Measurements from ENCODE around the gene UGT1A1.

Gene UGT1A1

DNA sequence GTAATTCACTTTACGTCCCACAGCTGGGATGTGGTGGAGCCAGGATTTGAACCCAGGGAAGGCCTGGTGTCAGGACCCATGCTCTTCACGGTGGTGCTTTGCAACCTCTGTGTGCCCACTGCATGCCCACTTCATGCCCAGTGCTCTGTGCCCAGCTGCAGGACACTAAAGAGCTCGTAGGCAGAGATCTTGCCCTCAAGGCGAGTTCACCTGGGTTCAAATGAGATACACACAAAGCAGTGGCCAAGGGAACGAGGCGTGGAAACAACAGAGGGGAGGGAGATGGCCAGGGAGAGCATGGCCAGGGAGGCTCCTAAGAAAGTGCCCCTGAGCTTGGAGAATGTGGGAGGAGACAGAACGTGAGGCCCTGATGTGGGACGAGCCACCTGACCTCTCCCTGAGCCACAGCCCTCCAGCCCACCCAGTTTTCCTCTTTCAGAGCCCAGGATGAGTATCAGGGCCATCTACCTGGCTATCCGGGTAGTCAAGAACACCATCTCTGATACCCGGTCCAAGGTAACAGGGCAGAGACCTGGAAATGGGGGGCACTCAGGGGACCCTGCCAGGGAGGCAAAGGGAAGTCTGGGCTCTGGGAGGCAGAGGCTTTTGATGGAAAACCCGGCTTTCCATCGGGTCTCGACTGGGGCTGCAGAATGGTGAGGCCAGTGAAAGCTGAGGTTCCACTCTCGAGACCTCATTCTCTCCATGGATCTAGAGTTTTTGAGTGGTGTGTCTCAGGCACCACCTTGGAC is 38.4 kb downstream of the UGT1A1 start:
- no peak for DNase-seq

DNA sequence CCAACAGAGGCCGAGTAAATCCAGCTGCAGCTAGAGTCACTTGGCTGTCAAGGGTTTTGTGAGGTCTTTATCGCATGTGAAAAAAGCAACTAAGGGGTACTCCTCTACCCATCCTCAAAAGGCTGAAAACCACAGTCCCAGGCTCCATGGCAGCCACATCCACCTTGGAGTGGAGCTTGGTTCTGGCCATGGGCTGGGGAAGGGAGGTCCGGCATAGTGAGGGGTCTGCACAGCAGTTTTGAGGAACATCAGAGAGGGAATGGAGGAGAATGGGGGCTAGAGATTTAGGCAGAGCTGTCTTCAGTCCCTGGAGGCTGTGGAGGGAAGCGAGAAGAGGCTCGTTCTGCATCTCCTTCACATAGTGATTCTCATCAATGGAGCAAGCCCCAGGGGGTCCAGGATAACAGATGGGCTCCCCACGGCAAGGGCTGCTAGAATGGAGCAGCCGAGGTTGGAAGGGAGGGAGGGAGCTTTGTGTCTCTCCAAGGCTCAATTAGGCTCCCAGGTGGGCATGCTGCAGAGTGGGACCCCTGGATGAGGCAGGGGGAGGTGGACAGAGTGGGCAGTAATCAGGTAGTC is 39.1 kb downstream of the UGT1A1 start:
- DNase-seq = no peak

DNA sequence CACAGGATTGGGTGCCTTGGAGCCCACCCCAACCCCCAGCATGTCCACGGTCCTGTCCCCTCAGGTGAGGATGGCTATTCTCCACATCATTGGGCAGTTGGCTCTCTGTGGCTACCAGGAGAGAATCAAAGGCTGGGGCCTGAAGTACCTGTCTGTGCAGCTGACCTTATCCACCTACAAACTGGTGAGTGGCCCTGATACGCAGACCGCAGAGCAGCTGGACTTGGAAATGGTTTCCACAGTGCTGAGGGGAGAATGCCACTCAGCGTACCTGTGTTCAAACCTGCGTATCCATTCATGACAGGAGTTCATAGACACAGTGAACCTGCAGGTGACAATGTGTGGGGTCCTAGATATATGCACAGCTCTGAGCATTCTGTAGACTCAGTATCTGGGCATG is 39.6 kb downstream of the UGT1A1 start:
- DNase-seq = no peak

DNA sequence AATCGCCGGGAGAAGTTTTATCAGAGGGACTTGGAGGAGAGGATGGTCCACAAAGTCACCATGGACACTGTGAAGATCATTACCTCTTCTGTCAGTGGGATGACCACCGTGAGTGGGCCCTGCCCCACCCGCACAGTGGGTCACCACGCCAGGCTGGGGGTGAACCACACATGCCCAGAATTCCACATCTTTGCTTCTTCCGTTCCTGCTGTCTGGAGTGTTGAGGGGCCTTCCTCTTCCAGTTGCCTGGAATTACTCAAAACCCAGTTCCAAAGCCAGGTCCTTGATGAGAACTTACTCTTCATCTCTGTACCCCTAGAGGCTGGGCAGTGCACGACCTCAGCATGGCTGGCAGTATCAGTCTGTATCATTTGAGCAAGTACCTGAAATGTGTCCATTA is 40.1 kb downstream of the UGT1A1 start:
- no peak for DNase-seq

GRCh38 chr2:233801357-233802131 is 41.5 kb downstream of the UGT1A1 start:
- DNase-seq = no peak

DNA sequence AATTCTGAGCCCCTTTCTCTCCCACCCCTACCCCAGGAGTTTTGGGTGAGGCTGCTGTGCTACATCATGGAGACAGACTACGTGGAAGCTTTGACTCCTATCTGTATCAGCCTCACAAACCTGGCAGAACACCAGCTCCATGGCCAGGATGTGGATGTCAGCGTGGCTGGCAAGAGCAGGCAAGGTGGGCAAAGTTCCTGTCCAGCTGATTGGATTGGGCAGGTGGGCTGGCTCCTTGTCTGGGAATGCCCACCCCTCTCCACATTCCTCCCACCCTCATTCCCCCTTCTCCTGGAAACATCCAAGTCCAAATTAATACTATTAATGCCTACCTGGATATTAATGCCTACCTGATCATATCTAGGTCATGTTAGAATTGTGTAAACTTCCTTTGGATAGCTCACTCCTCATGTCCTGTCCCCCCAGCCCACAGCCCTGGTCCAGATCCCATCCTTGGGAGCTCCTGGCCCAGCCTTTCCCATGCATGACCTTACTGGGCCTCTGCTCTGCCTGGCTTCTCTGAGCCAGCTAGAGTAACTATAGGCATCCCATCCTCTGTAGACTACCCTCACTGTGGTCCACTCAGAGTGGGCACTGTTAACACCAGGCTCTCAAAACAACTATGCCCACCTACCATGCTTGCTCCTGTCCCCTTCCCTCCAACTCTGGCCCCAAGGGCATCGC is 42.2 kb downstream of the UGT1A1 start:
- no peak for DNase-seq

GRCh38 chr2:233803292-233803911 is 43.3 kb downstream of the UGT1A1 start:
- DNase-seq = no peak

- no peak for DNase-seq
Measured at GRCh38 chr2:233803994-233804393, 43.9 kb downstream of the UGT1A1 start.

DNA sequence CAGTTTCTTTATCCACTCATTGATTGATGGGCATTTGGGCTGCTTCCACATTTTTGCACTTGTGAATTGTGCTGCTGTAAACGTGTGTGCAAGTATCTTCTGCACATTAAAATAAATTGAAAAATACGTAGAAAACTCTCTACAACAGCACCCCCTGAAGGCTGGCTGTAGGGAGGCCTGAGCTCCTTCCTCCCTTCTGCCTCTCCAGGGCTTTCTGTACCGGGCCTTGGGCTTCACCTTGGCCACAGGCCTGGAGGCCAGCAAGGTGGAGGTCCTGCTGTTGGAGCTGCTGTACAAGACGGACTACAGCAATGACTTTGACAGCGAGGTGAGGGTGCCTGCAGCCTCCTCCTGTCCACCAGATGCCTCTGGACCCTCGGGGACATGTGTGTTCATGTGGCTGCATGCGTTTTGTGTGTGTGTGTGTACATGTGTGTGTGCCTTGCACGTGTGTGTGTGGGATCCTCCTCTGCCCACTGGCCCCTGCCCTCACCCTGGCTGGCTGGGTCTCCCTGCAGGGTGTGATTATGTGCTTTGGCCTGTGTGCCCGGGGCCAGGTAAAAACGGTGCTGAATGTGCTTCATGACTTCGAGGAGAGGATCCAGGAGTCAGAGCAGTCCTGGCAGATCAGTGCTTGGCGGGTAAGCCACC is 47.3 kb downstream of the UGT1A1 start:
- no peak for DNase-seq

- no peak for DNase-seq
Measured at GRCh38 chr2:233807966-233808935, 48.2 kb downstream of the UGT1A1 start.

DNA sequence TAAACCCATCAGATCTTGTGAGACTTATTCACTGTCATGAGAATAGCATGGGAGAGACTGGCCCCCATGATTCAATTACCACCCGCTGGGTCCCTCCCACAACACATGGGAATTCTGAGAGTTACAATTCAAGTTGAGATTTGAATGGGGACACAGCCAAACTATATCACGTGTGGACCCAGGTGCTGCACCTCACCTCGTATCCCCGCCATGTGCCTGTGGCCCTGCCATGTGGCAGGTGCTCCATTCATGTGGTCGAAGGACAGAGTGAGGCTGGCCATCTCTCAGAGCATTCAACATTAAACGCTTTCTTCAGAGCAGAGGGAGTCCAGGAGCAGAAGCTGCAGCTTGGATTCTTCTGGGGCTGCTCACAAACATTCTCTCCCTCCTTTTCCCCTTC is 50.3 kb downstream of the UGT1A1 start:
- no peak for DNase-seq

GRCh38 chr2:233811087-233811486 is 51.0 kb downstream of the UGT1A1 start:
- no peak for DNase-seq

GRCh38 chr2:233811732-233812131 is 51.7 kb downstream of the UGT1A1 start:
- no peak for DNase-seq

DNA sequence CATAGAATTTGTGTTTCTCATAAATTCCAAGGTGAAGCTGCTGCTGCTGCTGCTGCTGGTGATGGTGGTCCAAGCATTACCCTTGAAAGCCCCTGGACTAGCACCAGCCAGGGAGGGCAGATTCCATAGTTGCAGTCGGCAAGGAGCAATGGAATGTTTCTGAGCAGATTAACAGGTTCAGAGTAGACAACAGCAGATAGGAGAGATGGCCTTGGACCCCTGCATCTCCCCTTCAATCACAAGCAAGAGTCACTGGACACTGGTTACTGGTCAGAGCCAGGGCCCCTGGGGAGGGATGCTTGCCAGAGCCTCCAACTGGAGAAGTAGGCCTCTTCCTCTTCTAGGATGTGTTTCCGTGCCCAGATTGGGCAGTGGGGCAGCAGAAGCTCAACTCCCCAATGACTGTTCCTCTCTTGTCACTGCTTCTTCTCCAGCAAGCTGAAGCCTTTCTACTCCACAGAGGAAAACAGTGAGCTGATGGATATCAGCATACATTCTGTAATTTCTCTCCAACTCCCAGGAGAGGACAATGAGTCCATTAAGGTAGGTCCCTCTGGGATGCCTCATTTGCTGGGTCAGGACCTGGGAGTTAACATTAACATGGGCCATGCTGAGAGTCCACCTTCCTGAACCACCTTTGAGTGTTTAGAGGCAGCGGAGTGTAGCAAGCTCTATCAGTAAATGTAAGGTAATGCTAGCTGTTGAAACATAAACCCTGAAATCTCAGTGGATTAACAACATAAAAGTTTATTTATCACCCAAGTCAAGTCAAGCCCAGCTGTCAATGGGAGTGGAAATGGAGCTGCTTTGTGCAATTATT is 53.4 kb downstream of the UGT1A1 start:
- DNase-seq = no peak

DNA sequence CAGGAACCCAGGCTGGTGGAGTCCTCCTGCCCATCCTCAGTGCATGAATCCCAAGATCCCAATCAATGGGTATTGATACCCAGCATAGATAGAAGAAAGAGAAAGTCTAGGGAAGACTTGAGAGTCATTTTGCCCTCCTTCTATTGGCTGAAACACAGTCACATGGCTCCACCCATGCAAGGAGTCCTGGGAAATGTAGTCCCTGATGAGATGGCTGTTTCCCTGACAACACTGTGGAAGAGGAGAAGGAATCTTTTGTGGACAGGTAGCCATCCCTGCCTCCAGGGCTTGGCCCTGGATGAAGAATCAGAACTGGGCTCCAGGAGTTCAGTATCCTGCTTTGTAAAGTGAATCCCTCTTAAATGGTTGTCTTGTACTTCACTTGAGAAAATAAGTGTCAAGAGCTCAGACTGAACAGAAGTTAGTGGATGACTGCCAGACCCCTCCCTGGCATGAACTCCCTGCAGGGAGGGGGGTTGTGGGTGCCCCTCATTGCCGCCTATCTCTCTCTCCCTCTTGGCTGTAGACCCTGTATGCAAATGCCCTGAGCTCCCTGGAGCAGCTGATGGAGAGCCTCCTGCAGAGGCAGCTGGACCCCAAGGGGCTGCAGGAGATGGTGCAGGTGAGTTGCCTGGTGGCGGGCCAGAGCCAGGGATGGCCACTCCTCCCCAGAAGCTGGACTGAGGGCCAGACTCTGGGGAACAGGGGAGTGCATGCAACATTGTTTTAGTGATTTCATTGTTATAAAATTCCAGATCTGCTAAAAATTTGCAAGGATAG is 54.2 kb downstream of the UGT1A1 start:
- DNase-seq = no peak

DNA sequence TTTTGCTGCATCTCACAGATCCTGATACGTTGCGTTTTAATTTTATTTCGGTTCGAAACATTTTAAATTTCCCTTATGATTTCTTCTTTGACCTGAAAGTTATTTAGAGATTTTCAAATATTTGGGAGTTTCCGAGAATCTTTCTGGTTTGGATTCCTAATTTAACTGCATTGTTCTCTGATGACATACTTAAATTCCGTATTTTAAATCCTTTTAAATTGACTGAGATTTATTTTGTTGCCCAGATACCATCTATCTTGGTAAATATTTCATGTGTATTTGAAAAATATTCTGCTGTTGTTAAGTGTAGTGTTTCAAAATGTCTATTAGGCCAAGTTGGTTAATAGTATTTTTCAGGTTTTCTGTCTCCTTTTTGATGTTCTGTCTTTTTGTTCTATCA is 55.8 kb downstream of the UGT1A1 start:
- DNase-seq = no peak

DNA sequence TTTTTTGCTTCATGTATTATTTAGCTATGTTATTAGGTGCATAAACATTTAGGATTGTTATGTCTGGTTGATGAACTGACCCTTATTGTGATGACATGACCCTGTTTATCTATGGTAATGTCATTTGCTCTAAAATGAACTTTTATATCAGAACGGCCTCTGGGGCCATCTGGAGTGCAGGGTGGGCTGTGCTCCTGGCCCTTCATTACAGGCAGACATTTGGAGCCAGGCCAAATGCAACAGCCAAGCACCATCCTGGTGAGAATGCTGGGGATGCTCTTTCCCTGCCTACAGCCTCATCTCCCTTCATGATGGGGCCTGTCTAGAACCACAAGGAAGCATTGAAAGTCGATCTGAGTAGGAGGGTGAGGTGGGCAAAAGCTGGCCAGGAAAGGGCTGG is 56.3 kb downstream of the UGT1A1 start:
- DNase-seq = no peak

DNA sequence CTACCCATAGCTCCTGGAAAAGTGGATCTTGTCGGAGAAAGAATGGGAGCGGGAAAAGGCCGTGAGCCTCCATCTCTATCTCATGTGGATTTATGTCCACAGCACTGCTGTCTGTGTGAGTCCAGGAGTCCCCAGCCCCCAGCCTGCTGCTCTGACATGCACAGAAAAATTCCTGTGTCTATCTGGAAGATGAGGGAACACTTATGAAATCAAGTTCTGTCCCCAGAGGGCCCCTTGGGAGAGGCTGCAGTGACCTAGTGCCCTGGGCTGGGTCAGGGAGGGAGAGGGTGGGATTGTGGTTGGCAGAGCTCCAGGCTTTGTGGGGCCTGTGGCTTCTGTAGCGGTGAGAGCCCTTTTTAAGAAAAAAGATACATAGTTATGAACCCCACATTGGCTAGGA is 56.7 kb downstream of the UGT1A1 start:
- no peak for DNase-seq

DNA sequence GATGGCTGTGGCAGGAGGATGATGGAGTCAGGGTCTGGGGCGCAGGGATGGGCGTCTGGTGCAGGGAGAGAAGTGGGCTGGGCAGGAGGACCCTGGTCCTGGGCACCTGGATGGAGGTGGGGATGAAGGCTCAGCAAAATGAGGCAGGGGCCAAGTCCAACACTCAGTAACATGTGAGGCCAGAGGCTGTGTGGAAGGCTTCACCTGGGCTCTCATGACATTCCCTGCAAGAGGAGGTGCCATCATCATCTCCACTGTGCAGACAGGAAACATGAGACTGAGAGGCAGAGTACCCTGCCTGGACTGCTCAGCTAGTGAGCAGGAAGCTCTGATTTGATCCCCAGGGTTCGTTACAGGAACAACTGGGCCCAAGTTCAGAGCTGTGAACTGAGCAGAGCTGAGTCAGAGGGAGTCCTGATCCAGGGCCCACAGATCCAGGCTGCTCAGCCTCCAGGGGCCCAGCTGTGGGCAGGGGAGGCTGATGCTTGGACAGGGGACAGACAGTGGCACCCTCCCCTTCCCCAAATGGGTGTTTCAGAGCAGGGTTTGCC is 57.4 kb downstream of the UGT1A1 start:
- no peak for DNase-seq
